Stimulated activated CD8-positive, alpha-beta memory T cell treated with anti-CD3 and anti-CD28 coated beads, Interleukin-15, amount 100 ng/mL, for 4 hours (primary cell): ENCODE data around the gene TAS2R43.
"Not testable (repeated sequence)": the region's sequence is repeated elsewhere in the genome, so short reads cannot be mapped to it uniquely, and the experiment has no call there.

ENCODE experiments used
- DNase-seq, 2 donors: peaks; one replicate each; pipeline ENCODE4 v3.0.0-alpha.2; 2020; ENCODE audit warnings: low read depth in 2 of 2

TAS2R43 gene

GRCh38 chr12:11059784-11060183, 32.3 kb downstream of the TAS2R43 start:
- DNase-seq, result no peak

GRCh38 chr12:11059041-11059440, 33.1 kb downstream of the TAS2R43 start:
- DNase-seq, result no peak

GRCh38 chr12:11055306-11055705, 36.8 kb downstream of the TAS2R43 start:
- no peak for DNase-seq

- not testable (repeated sequence) for DNase-seq
These were observed 42.1 kb downstream of the TAS2R43 start for GRCh38 chr12:11049806-11050531.

- DNase-seq, result not testable (repeated sequence)
These were observed 50.7 kb downstream of the TAS2R43 start for GRCh38 chr12:11041366-11041765.
